A549 (cell line): ENCODE measurements around the gene HSD17B7.

ENCODE experiments used
- CBX2 ChIP-seq: fragments of 200-600 bp; sonication (generic); IDR thresholded peaks from 2 replicates; pipeline ENCODE4 v1.6.1; 2016; ENCODE audit warnings: low read depth, mild to moderate bottlenecking, borderline replicate concordance
- EP300 ChIP-seq, 2 experiments: fragments of >200 bp; sonication (Bioruptor Twin); formaldehyde crosslinking; IDR thresholded peaks; 2 replicates in 1 of 2; 3 replicates in 1 of 2; pipeline ENCODE4 v1.6.1; 2016 to 2017
- POLR2A ChIP-seq: IDR thresholded peaks from 2 replicates; pipeline ENCODE4 v1.6.1; 2012; ENCODE audit warnings: mild to moderate bottlenecking, low read length
- RAD21 ChIP-seq, 2 experiments: fragments of >200 bp in 1 of 2; sonication (Bioruptor Twin) in 1 of 2; formaldehyde crosslinking in 1 of 2; IDR thresholded peaks in 1 of 2; conservative IDR thresholded peaks in 1 of 2; 2 replicates in 1 of 2; 3 replicates in 1 of 2; pipeline ENCODE4 v1.6.1; 2012 to 2018; ENCODE audit warnings: inconsistent platforms in 1 of 2
- TF ChIP-seq, protein P1 (sequence below): fragments of >200 bp; sonication (Bioruptor Twin); formaldehyde crosslinking; IDR thresholded peaks from 3 replicates; pipeline ENCODE4 v1.5.1; 2016
- TF ChIP-seq, protein P2 (sequence below): fragments of 450-650 bp; IDR thresholded peaks from 2 replicates; pipeline ENCODE4 v1.6.1; 2014; ENCODE audit warnings: antibody characterized with exemption

DNA sequence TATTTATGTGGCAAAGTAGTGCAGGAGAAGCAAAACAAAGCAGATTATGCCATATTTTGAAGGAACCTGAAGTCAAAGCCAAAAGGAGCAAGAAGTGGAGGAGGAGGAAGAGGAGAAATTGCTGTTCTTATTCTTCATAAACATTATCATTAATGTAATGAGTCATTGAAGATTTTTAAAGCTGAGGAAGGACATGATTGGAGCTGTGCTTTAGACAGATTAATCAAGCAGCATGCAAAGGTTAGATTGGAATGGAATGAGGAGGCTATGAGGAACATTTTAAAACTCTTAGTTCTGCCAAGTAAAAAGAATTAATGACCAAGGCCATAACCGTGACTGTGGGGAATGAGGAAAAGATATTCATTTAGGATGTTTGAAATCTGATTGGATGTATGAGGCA, 33.0 kb upstream of the HSD17B7 start:
- TF ChIP-seq POLR2A, result no peak
- TF ChIP-seq EP300 (IDR thresholded peaks at IDR 0.05), result no peak
- TF ChIP-seq, protein P1, sequence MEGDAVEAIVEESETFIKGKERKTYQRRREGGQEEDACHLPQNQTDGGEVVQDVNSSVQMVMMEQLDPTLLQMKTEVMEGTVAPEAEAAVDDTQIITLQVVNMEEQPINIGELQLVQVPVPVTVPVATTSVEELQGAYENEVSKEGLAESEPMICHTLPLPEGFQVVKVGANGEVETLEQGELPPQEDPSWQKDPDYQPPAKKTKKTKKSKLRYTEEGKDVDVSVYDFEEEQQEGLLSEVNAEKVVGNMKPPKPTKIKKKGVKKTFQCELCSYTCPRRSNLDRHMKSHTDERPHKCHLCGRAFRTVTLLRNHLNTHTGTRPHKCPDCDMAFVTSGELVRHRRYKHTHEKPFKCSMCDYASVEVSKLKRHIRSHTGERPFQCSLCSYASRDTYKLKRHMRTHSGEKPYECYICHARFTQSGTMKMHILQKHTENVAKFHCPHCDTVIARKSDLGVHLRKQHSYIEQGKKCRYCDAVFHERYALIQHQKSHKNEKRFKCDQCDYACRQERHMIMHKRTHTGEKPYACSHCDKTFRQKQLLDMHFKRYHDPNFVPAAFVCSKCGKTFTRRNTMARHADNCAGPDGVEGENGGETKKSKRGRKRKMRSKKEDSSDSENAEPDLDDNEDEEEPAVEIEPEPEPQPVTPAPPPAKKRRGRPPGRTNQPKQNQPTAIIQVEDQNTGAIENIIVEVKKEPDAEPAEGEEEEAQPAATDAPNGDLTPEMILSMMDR, result no peak
- TF ChIP-seq CBX2, result no peak
- TF ChIP-seq RAD21 (conservative IDR thresholded peaks at IDR 0.05 in 1 of 2, IDR thresholded peaks at IDR 0.05 in 1 of 2), result no peak
- TF ChIP-seq, protein P2, sequence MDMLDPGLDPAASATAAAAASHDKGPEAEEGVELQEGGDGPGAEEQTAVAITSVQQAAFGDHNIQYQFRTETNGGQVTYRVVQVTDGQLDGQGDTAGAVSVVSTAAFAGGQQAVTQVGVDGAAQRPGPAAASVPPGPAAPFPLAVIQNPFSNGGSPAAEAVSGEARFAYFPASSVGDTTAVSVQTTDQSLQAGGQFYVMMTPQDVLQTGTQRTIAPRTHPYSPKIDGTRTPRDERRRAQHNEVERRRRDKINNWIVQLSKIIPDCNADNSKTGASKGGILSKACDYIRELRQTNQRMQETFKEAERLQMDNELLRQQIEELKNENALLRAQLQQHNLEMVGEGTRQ, result no peak
